ENCODE data around the gene C1QTNF6.

The C1QTNF6 gene

GRCh38 chr22:37164505-37164887 is 23.6 kb downstream of the C1QTNF6 start:
- in situ Hi-C loops (cut with MboI; ENCODE audit: low sequenced_read_pairs): no loop called here

- in situ Hi-C loops (cut with MboI; ENCODE audit: low sequenced_read_pairs): no loop called here
Measured at GRCh38 chr22:37163575-37164504, 24.2 kb downstream of the C1QTNF6 start.

- in situ Hi-C loops (cut with MboI; ENCODE audit: low sequenced_read_pairs): no loop called here
Measured at GRCh38 chr22:37163096-37163489, 25.0 kb downstream of the C1QTNF6 start.

DNA sequence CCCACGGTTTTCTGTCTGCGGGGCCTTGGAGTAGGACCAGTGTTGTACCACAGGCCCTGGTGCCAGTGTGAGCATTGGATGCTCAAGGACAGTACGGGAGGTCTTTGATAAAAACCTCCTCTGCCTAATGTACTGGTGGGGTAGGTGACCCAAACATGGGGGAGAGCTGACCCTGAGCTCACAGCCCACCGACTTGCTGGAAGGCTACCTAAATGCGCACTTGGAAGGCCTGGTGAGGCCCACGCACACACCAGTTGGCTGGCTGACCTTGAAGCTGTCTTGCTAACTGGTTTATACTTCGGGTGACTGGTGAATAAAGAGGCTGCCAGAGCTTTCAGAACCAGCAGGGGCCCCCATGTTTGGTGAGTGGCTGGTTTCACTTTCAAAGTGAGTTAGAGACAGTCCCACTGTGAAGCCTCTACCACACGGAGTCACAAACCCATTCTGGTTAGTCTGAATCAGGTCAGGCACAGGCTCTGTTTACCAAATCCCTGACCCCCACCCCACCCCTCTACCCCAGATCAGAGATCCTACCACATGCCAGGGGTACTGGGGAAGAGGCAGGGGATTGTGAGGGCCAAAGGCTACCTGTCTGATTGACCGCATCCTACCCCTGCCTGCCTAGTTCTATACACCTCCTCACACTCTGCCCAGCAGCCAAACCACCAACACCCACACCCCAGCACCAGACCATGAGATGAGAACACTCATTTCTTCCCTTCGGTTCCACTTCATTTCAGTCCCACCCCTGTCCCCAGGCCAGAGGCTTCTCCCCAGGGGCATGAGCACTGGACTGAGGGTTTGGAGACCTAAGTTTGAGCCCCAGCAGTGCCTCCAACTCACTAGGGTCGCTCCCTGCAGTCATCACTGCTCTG is 25.6 kb downstream of the C1QTNF6 start:
- in situ Hi-C loops (cut with MboI; ENCODE audit: low sequenced_read_pairs): no loop called here

GRCh38 chr22:37161443-37161842 is 26.6 kb downstream of the C1QTNF6 start:
- in situ Hi-C loops (cut with MboI; ENCODE audit: low sequenced_read_pairs): no loop called here

DNA sequence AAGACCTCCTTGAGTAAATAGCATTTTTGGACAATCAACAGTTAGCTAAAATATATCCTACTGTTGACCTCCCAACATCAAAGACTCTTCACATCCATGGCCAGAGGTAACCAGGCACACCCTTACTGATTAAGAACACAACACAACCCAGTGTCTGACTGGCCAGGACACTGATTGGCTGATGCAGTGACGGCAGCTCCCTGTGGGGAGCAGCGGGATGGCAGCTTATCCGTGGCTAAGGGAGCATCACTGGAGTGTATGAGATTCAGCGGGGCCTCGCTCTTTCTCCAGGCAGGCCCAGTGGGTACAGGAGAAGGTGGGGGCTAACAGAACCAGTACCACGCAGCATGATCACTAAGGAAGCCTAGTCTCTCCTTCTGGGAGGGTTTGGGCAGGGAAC is 28.0 kb downstream of the C1QTNF6 start:
- in situ Hi-C loops (cut with MboI; ENCODE audit: low sequenced_read_pairs): no loop called here

DNA sequence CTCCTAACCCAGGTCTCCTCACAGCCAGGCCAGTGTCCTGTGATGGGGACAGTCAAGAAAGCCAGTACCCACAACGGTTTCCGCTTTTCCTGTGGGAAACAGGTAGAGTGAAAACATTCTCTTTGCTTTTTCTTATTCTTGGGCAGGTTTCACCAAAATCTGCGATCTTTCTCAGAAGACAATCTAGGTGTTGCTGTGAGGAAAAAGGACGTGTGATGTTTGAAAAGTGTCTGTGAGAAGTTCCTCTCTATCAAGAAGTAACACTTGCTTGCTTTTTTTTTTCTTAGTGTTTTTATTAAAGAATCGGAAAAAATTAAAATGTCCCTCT is 29.1 kb downstream of the C1QTNF6 start:
- in situ Hi-C loops (cut with MboI; ENCODE audit: low sequenced_read_pairs): no loop called here

GRCh38 chr22:37157516-37158285 is 30.3 kb downstream of the C1QTNF6 start:
- in situ Hi-C loops (cut with MboI; ENCODE audit: low sequenced_read_pairs): no loop called here

GRCh38 chr22:37156686-37157435 is 31.2 kb downstream of the C1QTNF6 start:
- in situ Hi-C loops (cut with MboI; ENCODE audit: low sequenced_read_pairs): no loop called here

DNA sequence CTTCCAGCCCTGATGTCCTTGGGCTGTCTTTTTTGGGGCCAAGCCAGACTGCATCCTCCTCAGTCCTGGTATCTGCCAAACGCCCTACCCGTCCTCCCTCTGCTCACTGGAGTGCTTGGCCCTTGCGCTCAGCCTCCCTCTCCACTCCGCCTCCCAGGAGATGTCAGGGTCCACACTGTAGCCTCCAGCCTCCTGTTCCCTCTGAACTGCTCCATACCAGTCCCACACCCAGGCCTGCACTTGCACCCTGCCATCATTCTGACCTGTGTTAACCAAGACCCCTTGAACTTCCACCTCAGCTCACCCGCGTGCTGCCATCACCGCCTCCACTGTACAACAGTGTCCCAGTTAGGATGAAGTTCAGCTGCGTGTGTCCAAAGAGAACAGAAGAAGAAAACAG is 32.1 kb downstream of the C1QTNF6 start:
- in situ Hi-C loops (cut with MboI; ENCODE audit: low sequenced_read_pairs): no loop called here

DNA sequence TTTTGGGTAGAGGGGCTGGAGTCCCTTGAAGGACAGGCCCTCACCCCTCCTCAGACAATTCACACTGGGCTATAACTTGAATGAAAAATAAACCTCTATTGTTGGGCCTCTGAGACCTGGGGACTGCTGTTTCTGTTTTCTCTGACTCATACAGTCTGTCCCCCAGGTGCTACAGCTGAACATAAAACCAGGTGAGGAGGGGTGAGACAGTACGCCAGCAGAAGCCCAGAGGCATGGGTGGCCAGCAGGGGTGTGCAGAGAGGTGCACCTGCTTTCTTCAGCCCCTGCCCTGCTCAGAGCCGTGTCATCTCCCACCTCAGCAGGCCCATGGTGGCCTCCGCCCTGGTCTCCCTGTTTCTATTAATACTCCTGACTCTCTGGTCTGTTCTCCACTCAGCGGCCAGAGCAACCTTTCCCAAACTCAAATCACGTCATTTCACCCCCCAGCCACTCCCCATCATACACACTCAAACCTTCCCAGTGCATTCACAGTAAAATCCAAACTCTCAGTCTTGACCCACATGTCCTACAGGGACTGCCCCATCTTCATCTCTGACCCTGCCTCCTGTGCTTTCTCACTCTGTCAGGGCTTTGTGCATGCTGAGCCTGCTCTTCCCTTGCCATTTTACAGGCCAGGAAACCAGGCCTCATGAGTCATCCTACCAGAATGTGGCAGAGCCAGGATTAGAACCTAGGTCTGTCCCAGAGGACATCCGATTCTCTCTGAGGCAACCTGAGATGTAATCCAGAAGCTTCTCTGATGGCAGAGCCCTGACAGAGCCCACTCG is 32.9 kb downstream of the C1QTNF6 start:
- in situ Hi-C loops (cut with MboI; ENCODE audit: low sequenced_read_pairs): no loop called here

- in situ Hi-C loops (cut with MboI; ENCODE audit: low sequenced_read_pairs): no loop called here
Measured at GRCh38 chr22:37153901-37154300, 34.1 kb downstream of the C1QTNF6 start.

- in situ Hi-C loops (cut with MboI; ENCODE audit: low sequenced_read_pairs): no loop called here
Measured at GRCh38 chr22:37151401-37151800, 36.6 kb downstream of the C1QTNF6 start.

GRCh38 chr22:37150701-37151100 is 37.3 kb downstream of the C1QTNF6 start:
- in situ Hi-C loops (cut with MboI; ENCODE audit: low sequenced_read_pairs): no loop called here

- in situ Hi-C loops (cut with MboI; ENCODE audit: low sequenced_read_pairs): no loop called here
Measured at GRCh38 chr22:37148742-37149665, 39.0 kb downstream of the C1QTNF6 start.

DNA sequence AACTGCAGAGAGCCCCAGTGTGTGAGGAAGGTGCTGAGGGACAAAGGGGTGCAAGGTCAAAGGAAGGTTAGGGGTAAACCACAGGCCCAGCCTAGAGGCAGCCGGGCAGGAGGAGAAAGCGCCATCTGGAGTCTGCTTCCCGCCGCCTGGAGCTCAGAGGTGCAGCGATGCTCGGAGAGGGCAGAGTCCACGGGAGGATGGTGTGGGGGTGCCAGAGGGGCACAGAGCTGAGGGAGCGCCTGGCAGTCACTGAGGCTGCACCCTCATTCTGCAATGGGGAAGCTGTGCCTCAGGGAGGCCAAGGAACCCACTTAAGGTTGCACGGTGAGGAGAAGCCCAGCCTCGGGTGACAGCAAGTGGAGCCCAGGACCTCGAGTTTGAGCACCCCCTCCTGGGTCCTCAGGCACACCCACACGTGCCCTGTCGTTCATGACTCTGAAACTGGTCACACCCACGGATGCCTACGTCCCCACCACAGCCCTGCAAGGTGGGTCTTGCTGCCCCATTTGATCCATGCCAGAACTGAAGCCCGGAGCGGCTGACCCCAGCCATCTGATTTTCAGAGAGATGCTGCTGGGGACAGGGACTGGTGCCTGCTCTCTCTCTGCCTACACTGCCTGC is 39.9 kb downstream of the C1QTNF6 start:
- in situ Hi-C loops (cut with MboI; ENCODE audit: low sequenced_read_pairs): no loop called here

GRCh38 chr22:37147186-37147990 is 40.7 kb downstream of the C1QTNF6 start:
- in situ Hi-C loops (cut with MboI; ENCODE audit: low sequenced_read_pairs): no loop called here

Measured in HL-60/S4 treated with phorbol 12-myristate 13-acetate at 8.2 ng/mL for 4 days and 3 days (cell line).